ENCODE results near the gene PDCD2L. TPM values are rescaled to one million over a fixed set of nuclear protein-coding genes. Genes with fewer than 3 reads are reported as not detected.

The PDCD2L gene
- polyA plus RNA-seq, 3 donors = 14.8 to 17.3 (median 15.3) TPM

- no peak for DNase-seq (ENCODE audit: extremely low read depth in 1 of 11, low read depth in 9 of 11, low spot score in 4 of 11)
These were observed 2.1 kb upstream of the PDCD2L start for GRCh38 chr19:34402074-34402600.

- no peak for DNase-seq (ENCODE audit: extremely low read depth in 1 of 11, low read depth in 9 of 11, low spot score in 4 of 11)
These were observed 453 bp upstream of the PDCD2L start for GRCh38 chr19:34403784-34404108.

GRCh38 chr19:34405892-34406660, 1.9 kb downstream of the PDCD2L start:
- no peak for DNase-seq (ENCODE audit: extremely low read depth in 1 of 11, low read depth in 9 of 11, low spot score in 4 of 11)

- no peak for DNase-seq (ENCODE audit: extremely low read depth in 1 of 11, low read depth in 9 of 11, low spot score in 4 of 11)
These were observed 4.2 kb downstream of the PDCD2L start for GRCh38 chr19:34408411-34408810.

- DNase-seq (ENCODE audit: extremely low read depth in 1 of 11, low read depth in 9 of 11, low spot score in 4 of 11) = no peak
These were observed 5.3 kb downstream of the PDCD2L start for GRCh38 chr19:34409189-34410164.

GRCh38 chr19:34411216-34411615, 7.0 kb downstream of the PDCD2L start:
- DNase-seq (ENCODE audit: extremely low read depth in 1 of 11, low read depth in 9 of 11, low spot score in 4 of 11) = no peak

GRCh38 chr19:34416021-34416545, 11.9 kb downstream of the PDCD2L start:
- DNase-seq (ENCODE audit: extremely low read depth in 1 of 11, low read depth in 9 of 11, low spot score in 4 of 11) = no peak

GRCh38 chr19:34418300-34418699, 14.1 kb downstream of the PDCD2L start:
- DNase-seq (ENCODE audit: extremely low read depth in 1 of 11, low read depth in 9 of 11, low spot score in 4 of 11) = no peak

- no peak for DNase-seq (ENCODE audit: extremely low read depth in 1 of 11, low read depth in 9 of 11, low spot score in 4 of 11)
These were observed 22.0 kb downstream of the PDCD2L start for GRCh38 chr19:34426096-34426661.

GRCh38 chr19:34428549-34429285, 24.5 kb downstream of the PDCD2L start:
- DNase-seq (ENCODE audit: extremely low read depth in 1 of 11, low read depth in 9 of 11, low spot score in 4 of 11) = peak in 5 of 11 donors; percentile 1 to 24 (median 21)

- no peak for DNase-seq (ENCODE audit: extremely low read depth in 1 of 11, low read depth in 9 of 11, low spot score in 4 of 11)
These were observed 25.4 kb downstream of the PDCD2L start for GRCh38 chr19:34429553-34429952.

GRCh38 chr19:34430738-34431625, 26.8 kb downstream of the PDCD2L start:
- DNase-seq (ENCODE audit: extremely low read depth in 1 of 11, low read depth in 9 of 11, low spot score in 4 of 11) = peak in 4 of 11 donors; percentile 11 to 28 (median 19)

GRCh38 chr19:34431681-34432402, 27.6 kb downstream of the PDCD2L start:
- DNase-seq (ENCODE audit: extremely low read depth in 1 of 11, low read depth in 9 of 11, low spot score in 4 of 11) = no peak

GRCh38 chr19:34432797-34433196, 28.6 kb downstream of the PDCD2L start:
- no peak for DNase-seq (ENCODE audit: extremely low read depth in 1 of 11, low read depth in 9 of 11, low spot score in 4 of 11)

GRCh38 chr19:34436716-34437115, 32.5 kb downstream of the PDCD2L start:
- peak in 1 of 11 donors; percentile 8 for DNase-seq (ENCODE audit: extremely low read depth in 1 of 11, low read depth in 9 of 11, low spot score in 4 of 11)

GRCh38 chr19:34448191-34448590, 44.0 kb downstream of the PDCD2L start:
- DNase-seq (ENCODE audit: extremely low read depth in 1 of 11, low read depth in 9 of 11, low spot score in 4 of 11) = no peak

GRCh38 chr19:34452723-34453122, 48.5 kb downstream of the PDCD2L start:
- DNase-seq (ENCODE audit: extremely low read depth in 1 of 11, low read depth in 9 of 11, low spot score in 4 of 11) = no peak

All from renal cortex interstitium (tissue), 11 donors.